DND-41 (cell line): ENCODE results near the gene RANBP9.

ENCODE experiments used
- ATAC-seq: fragments of 200-7000 bp; cut with Tn5 transposase; 3 replicates; pipeline ENCODE4 v1.9.1; 2021; ENCODE audit warnings: low read depth; ENCODE audit not compliant: insufficient read depth
- DNase-seq: peaks from one replicate; pipeline ENCODE4 v3.0.0-alpha.2; 2020
- H2AFZ ChIP-seq: 2 replicates; pipeline ENCODE4 v1.6.0; 2012; ENCODE audit warnings: low read depth, low read length
- H3K27ac ChIP-seq: 2 replicates; pipeline ENCODE4 v1.5.1; 2012; ENCODE audit warnings: low read length, inconsistent platforms
- H3K27me3 ChIP-seq: fragments of 200-600 bp; sonication (generic); 2 replicates; pipeline ENCODE4 v1.6.0; 2012; ENCODE audit warnings: low read length, mild to moderate bottlenecking, inconsistent platforms; ENCODE audit not compliant: insufficient read depth, poor library complexity
- H3K36me3 ChIP-seq: 2 replicates; pipeline ENCODE4 v1.5.1; 2012; ENCODE audit warnings: low read length, inconsistent platforms; ENCODE audit not compliant: insufficient read depth
- H3K4me1 ChIP-seq: 2 replicates; pipeline ENCODE4 v1.5.1; 2012; ENCODE audit warnings: mild to moderate bottlenecking, low read length; ENCODE audit not compliant: insufficient read depth
- H3K4me2 ChIP-seq: 2 replicates; pipeline ENCODE4 v1.6.0; 2012; ENCODE audit warnings: mild to moderate bottlenecking, moderate library complexity, low read length, inconsistent platforms; ENCODE audit not compliant: insufficient read depth
- H3K4me3 ChIP-seq, 2 experiments: fragments of 200-600 bp in 1 of 2; shearing (Covaris generic) in 1 of 2; 2 replicates each; pipeline ENCODE4 v1.5.1; 2012 to 2016; ENCODE audit warnings: inconsistent platforms in 2 of 2, low read length in 2 of 2, mild to moderate bottlenecking in 2 of 2, low read depth in 1 of 2, moderate library complexity in 1 of 2
- H3K79me2 ChIP-seq: 2 replicates; pipeline ENCODE4 v1.6.0; 2012; ENCODE audit warnings: low read length, inconsistent platforms; ENCODE audit not compliant: insufficient read depth
- H3K9ac ChIP-seq: 2 replicates; pipeline ENCODE4 v1.6.0; 2012; ENCODE audit warnings: low read depth, mild to moderate bottlenecking, inconsistent platforms, low read length, moderate library complexity
- H3K9me3 ChIP-seq: 2 replicates; pipeline ENCODE4 v1.5.1; 2012; ENCODE audit warnings: low read length, moderate library complexity, mild to moderate bottlenecking, inconsistent platforms; ENCODE audit not compliant: insufficient read depth, severe bottlenecking
- H4K20me1 ChIP-seq: 2 replicates; pipeline ENCODE4 v1.6.0; 2012; ENCODE audit warnings: low read length; ENCODE audit not compliant: insufficient read depth
- CTCF ChIP-seq: IDR thresholded peaks from 2 replicates; pipeline ENCODE4 v1.5.1; 2012; ENCODE audit warnings: borderline replicate concordance, low read length, moderate library complexity, mild to moderate bottlenecking; ENCODE audit not compliant: poor library complexity, severe bottlenecking; ENCODE audit errors: extremely low read depth
- EZH2 ChIP-seq: IDR thresholded peaks from 3 replicates; pipeline ENCODE4 v1.6.1; 2012; ENCODE audit warnings: borderline replicate concordance, low read depth, mild to moderate bottlenecking, moderate library complexity, low read length, inconsistent platforms; ENCODE audit not compliant: severe bottlenecking

RANBP9 gene

DNA sequence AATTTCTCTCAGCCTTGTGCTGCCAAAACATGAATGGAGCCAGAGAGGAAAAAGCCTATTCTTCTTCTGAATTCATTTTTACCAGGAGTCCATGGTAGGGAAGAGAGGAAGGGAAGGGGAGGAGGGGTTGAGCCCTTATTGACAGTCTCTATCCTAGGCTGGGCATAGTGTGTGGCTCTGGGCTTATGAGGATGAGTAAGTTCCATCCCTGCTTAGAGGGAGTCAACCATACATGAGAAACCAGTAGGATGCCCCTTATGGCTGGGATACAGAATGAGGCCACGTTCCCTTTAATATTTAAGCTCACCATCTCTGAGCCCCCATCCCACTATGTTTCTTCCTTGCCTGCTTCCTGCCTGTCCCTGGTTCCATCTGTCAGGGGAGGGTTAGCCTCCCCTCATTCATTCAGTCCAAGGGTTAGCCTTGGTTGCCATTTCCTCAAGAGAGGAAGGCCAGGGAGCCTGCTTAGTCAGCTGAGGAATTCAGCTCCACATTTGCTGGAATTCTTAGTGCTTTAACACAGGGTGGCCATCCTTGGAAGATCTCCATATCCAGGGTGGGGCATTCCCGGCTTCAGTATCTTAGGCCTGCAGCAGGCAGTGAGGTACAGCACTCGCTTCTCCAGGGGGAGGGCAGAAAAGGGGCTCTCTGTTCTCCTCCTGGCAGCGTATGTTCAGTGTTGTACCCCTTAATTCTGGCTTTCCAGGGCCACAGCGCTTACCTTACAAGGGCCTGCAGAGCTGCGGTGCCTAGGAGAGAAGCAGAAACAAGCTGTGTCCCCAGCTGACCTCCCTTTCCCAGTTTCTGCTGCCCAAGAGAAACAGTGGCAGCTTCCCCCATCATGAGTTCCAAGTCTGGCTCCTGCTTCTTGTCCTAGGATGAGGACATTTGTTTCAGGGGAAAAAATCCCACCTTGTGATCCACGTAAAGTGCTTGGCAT lies 124.8 kb downstream of the RANBP9 start:
- no peak overlapping the region for H2AFZ ChIP-seq
- H3K27me3 ChIP-seq, result no peaks in the 10 kb centered on the region
- no peaks in the 10 kb centered on the region for H3K9me3 ChIP-seq
- no peaks in the 10 kb centered on the region for H3K79me2 ChIP-seq
- no peak overlapping the region for H3K4me3 ChIP-seq
- no peak overlapping the region for H3K27ac ChIP-seq
- no peak overlapping the region for H3K9ac ChIP-seq
- H4K20me1 ChIP-seq, result no peaks in the 10 kb centered on the region
- no peak for TF ChIP-seq EZH2
- TF ChIP-seq CTCF, result no peak
- ATAC-seq, result no peak
- peaks cover 3% of the 10 kb centered on the region; the same call in 1 of the 2 replicates for H3K36me3 ChIP-seq
- no peak overlapping the region for H3K4me2 ChIP-seq
- H3K4me1 ChIP-seq, result no peaks in the 10 kb centered on the region
- DNase-seq, result no peak

DNA sequence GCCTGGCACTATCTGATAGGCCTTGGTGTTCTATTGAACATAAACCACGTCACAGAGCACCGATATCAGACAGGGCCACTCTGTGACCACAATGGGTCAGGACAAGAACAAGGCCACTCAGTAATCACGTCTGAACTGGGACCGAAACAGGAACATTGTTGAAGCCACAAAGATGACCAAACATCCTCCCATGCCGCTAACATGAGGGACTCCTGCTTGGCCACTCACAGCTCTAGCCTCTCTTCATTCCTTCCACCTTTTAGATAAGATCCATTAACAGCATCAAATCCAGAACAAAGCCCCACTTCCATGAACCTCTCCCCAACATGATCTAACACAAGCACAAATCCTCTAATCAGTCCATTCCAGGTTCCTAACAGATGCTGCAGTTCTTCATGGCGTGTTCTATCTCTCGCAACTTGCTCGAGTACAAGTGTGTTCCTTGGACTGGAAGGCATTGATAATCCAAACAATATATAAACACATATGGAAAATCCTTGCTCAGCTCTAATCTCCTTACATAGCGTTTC lies 129.9 kb downstream of the RANBP9 start:
- Histone ChIP-seq H3K36me3 (0 out of 2 replicates have a peak, but pooled peaks cover 7% of the 10 kb centered on the region), H3K4me3 (no peak overlapping the region), H2AFZ (no peak overlapping the region), H3K9me3 (no peaks in the 10 kb centered on the region), H3K9ac (no peak overlapping the region), H3K4me2 (no peak overlapping the region), H3K27me3 (no peaks in the 10 kb centered on the region), H3K79me2 (no peaks in the 10 kb centered on the region), H3K27ac (no peak overlapping the region), H3K4me1 (no peaks in the 10 kb centered on the region), H4K20me1 (no peaks in the 10 kb centered on the region)
- TF ChIP-seq CTCF (no peak), EZH2 (no peak)
- DNase-seq (no peak), ATAC-seq (no peak)

GRCh38 chr6:13579911-13580310 lies 131.7 kb downstream of the RANBP9 start:
- Histone ChIP-seq H3K27me3 (no peaks in the 10 kb centered on the region), H3K27ac (no peak overlapping the region), H4K20me1 (no peaks in the 10 kb centered on the region), H2AFZ (no peak overlapping the region), H3K9ac (no peak overlapping the region), H3K79me2 (peaks cover 5% of the 10 kb centered on the region), H3K4me3 (no peak overlapping the region), H3K4me2 (no peak overlapping the region), H3K4me1 (peaks cover 5% of the 10 kb centered on the region), H3K9me3 (no peaks in the 10 kb centered on the region), H3K36me3 (0 out of 2 replicates have a peak, but pooled peaks cover 7% of the 10 kb centered on the region)
- ATAC-seq, result no peak
- no peak for DNase-seq
- TF ChIP-seq EZH2, result no peak
- TF ChIP-seq CTCF, result no peak
